GM18873 (cell line): Measurements from ENCODE around the gene MIOS.

Experiments used
- ATAC-seq: cut with Tn5 transposase; IDR thresholded peaks from one replicate; pipeline ENCODE4 v1.9.1; 2021; ENCODE audit warnings: mild to moderate bottlenecking, moderate library complexity, moderate number of reproducible peaks; ENCODE audit not compliant: unreplicated experiment, low FRiP score

MIOS gene

GRCh38 chr7:7581531-7582179, 15.0 kb downstream of the MIOS start:
- ATAC-seq, result no peak

- ATAC-seq, result no peak
Observed at GRCh38 chr7:7582596-7582995, 15.9 kb downstream of the MIOS start.

DNA sequence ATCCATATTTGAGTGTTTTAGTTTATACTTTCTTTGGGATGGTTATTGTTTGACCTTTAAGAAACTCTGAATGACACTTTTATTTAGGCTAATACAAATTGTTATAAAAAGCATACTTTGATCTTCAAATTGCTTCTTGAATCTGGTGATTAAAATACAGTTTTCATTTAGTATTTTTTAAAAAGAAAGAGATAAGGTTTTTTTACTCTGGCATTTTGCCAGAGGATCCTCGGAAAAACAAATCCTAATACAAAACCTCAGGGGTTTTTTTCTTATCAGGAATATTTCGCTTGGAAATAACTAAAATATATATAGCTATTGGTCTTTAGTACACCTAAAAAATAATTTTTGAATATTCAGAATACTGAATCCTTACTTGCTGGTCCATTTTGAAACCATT, 17.0 kb downstream of the MIOS start:
- no peak for ATAC-seq

DNA sequence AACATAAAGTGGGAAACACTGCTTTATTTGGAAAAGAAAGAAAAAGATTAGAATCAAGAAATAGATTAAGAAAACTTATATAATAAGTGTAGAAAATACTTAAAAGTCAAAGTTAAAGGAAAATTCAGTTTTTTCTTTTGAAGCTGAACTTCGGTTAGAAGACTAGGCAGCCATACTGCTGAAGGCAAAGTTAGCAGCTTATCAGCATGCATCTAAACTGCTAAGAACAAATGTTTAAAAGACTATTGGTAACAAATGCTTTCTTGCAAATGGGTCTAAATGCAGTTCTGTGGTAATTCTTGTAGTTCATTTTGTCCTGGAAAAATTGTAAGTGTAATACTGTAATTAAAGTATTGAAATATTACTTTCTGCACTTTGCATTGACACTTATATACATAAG, 18.0 kb downstream of the MIOS start:
- ATAC-seq, result no peak

GRCh38 chr7:7585241-7585928, 18.7 kb downstream of the MIOS start:
- ATAC-seq, result no peak

DNA sequence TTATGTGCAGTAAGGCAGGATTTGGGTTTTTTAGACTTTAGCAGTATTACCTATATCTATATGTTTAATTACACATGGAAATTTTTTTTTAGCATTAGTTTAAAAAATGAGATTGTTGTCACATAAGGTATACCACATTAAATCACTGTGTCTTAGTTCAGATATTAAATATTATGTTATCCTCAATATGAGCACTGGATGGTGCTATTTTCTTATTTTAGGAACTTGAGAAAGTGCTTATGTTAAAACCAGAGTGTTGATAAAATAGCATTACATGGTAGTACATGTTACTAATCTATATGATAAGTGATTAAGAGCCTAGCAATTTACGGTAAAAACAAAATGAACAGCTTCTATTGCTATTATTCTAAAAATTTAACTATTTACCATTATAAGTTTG, 28.8 kb downstream of the MIOS start:
- ATAC-seq, result no peak

GRCh38 chr7:7596176-7596575, 29.5 kb downstream of the MIOS start:
- ATAC-seq, result no peak

DNA sequence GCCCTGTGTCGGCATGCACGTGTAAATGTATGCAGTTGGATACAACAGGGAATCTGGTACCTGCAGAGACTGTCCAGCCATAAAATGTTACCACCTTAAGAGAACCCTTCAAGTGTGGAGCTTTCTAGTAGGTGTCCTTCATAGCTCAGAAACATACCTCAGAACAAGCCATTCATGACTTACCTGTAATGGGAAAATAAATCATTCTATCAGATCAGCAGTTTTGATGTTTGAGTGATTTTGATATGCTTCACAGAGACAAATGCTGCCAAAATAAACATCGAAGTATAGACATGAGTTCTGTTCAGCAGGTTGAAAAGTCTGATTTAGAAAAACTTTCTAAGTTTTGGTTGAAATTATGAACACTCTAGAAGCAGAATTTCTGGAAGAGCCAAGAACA, 40.3 kb downstream of the MIOS start:
- ATAC-seq, result no peak

DNA sequence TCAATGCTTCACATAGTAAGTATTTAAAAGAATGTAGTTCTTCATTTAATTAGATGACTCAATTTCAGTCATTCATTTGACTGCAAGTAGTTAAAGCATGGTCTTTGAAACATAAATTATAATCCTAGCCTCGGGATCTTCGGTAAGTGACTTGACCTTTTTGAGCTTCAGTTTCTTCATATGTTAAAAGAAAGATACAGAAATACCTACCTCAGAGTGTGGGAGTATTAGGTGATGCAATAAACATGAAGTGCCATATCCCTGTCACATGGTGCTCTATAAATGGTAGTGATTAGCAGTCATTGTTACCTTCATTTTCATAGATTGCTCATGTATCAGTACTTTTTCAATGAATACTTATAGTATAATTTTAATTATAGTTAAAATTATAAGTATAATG, 42.6 kb downstream of the MIOS start:
- no peak for ATAC-seq

GRCh38 chr7:7612519-7612918, 45.8 kb downstream of the MIOS start:
- ATAC-seq, result no peak

- ATAC-seq, result no peak
Observed at GRCh38 chr7:7613210-7613609, 46.5 kb downstream of the MIOS start.

DNA sequence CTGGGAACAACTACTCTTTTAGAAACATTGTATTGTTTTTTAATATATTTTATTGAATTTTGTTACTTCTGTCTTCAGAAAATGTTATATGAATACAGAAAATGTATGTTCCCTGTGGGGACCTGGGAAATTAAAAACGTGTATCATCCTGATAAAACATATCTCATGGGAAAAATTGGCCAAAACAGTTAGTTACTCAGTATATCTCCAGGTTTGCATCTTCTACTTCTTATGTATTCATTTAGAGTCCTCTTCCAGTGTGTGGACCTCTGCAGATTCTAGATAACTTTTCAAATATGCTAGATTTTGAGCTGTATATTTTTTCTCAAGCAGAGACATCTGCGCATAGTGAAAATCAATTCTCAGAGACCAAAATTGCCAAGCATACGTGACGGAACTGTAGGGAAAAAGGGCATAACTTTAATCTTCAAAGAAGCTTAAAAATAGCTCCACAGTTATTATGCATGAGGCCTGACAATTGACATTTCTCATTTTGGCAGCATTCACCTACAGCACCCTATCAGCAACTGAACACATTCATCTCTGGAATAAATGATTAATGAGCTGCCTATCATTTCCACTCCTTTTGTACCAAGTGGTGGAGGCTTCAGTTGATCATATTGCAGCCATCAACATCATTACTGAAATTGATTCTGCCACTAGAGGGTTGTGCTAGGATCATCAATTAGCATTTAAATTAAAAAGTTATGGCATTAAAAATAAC, 47.5 kb downstream of the MIOS start:
- no peak for ATAC-seq

- no peak for ATAC-seq
Observed at GRCh38 chr7:7617550-7617949, 50.9 kb downstream of the MIOS start.

GRCh38 chr7:7618410-7618809, 51.7 kb downstream of the MIOS start:
- ATAC-seq, result no peak

GRCh38 chr7:7620236-7620635, 53.6 kb downstream of the MIOS start:
- ATAC-seq, result no peak

- ATAC-seq, result no peak
Observed at GRCh38 chr7:7620644-7621210, 54.0 kb downstream of the MIOS start.

- ATAC-seq, result no peak
Observed at GRCh38 chr7:7628476-7628875, 61.8 kb downstream of the MIOS start.

GRCh38 chr7:7630626-7631329, 64.1 kb downstream of the MIOS start:
- ATAC-seq, result no peak

GRCh38 chr7:7639421-7639820, 72.7 kb downstream of the MIOS start:
- ATAC-seq, result no peak

DNA sequence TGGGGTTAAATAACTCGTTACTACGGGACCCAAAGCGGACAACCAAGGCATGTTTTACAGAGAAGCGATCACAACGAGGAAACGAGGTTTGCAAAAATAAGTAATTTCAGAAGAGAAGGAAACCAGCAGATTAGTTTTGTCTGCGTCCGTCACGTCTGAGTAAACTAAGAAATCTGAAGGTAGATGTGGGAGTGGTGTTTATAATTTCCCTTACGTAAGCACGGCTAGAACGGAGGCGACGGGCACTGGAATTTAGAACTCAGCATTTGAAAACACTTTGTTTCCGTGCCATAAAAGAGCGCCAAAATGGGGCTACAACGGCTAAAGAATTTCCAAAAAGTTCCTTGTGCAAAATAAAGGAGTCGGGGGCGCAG, 73.2 kb downstream of the MIOS start:
- no peak for ATAC-seq
